IPS-20b (cell line): ENCODE results near the gene LTBP1.

Experiments
- H3K27ac ChIP-seq: one replicate; pipeline ENCODE4 v1.5.1; 2013; ENCODE audit warnings: low read length
- H3K27me3 ChIP-seq: 2 replicates; pipeline ENCODE4 v1.6.1; 2013; ENCODE audit warnings: mild to moderate bottlenecking, low read length, inconsistent platforms; ENCODE audit not compliant: insufficient read depth
- H3K36me3 ChIP-seq: 2 replicates; pipeline ENCODE4 v1.6.1; 2013; ENCODE audit warnings: low read depth, mild to moderate bottlenecking, inconsistent platforms, low read length, moderate library complexity; ENCODE audit not compliant: insufficient read depth
- H3K4me1 ChIP-seq: 2 replicates; pipeline ENCODE4 v1.6.1; 2013; ENCODE audit warnings: mild to moderate bottlenecking, control low read depth, inconsistent platforms, low read length, moderate library complexity; ENCODE audit not compliant: insufficient read depth
- H3K4me3 ChIP-seq: 2 replicates; pipeline ENCODE4 v1.5.1; 2013; ENCODE audit warnings: mild to moderate bottlenecking, low read length, inconsistent platforms
- H3K9ac ChIP-seq: 2 replicates; pipeline ENCODE4 v1.6.1; 2013; ENCODE audit warnings: low read depth, mild to moderate bottlenecking, inconsistent platforms, low read length, moderate library complexity
- H3K9me3 ChIP-seq: 2 replicates; pipeline ENCODE4 v1.6.1; 2013; ENCODE audit warnings: mild to moderate bottlenecking, low read depth, low read length, inconsistent platforms; ENCODE audit not compliant: insufficient read depth

Gene LTBP1

GRCh38 chr2:33215983-33216382, 269.2 kb downstream of the LTBP1 start:
- Histone ChIP-seq H3K27me3 (no peaks in the 10 kb centered on the region), H3K27ac (no peak overlapping the region)

GRCh38 chr2:33216508-33217182, 269.9 kb downstream of the LTBP1 start:
- Histone ChIP-seq H3K27me3 (no peaks in the 10 kb centered on the region), H3K27ac (no peak overlapping the region), H3K4me3 (no peak overlapping the region), H3K36me3 (no peaks in the 10 kb centered on the region), H3K4me1 (peaks cover 9% of the 10 kb centered on the region; the same call in 1 of the 2 replicates), H3K9me3 (no peaks in the 10 kb centered on the region), H3K9ac (no peak overlapping the region)

More at GRCh38 chr2:33215983-33216382, 269.2 kb downstream of the LTBP1 start:
- Histone ChIP-seq H3K9ac (no peak overlapping the region), H3K4me1 (peaks cover 9% of the 10 kb centered on the region; the same call in 1 of the 2 replicates), H3K4me3 (no peak overlapping the region), H3K36me3 (no peaks in the 10 kb centered on the region), H3K9me3 (no peaks in the 10 kb centered on the region)

GRCh38 chr2:33217406-33217805, 270.7 kb downstream of the LTBP1 start:
- no peaks in the 10 kb centered on the region for H3K36me3 ChIP-seq
- no peak overlapping the region for H3K4me3 ChIP-seq
- H3K4me1 ChIP-seq, result peaks cover 9% of the 10 kb centered on the region; the same call in 1 of the 2 replicates
- no peaks in the 10 kb centered on the region for H3K27me3 ChIP-seq
- H3K9ac ChIP-seq, result no peak overlapping the region
- no peak overlapping the region for H3K27ac ChIP-seq
- no peaks in the 10 kb centered on the region for H3K9me3 ChIP-seq

- no peak overlapping the region for H3K4me3 ChIP-seq
- H3K27me3 ChIP-seq, result no peaks in the 10 kb centered on the region
- H3K9me3 ChIP-seq, result no peaks in the 10 kb centered on the region
- H3K4me1 ChIP-seq, result peaks cover 9% of the 10 kb centered on the region; the same call in 1 of the 2 replicates
- H3K27ac ChIP-seq, result no peak overlapping the region
- H3K36me3 ChIP-seq, result no peaks in the 10 kb centered on the region
- no peak overlapping the region for H3K9ac ChIP-seq
Measured at GRCh38 chr2:33219114-33219513, 272.4 kb downstream of the LTBP1 start.

- no peaks in the 10 kb centered on the region for H3K36me3 ChIP-seq
Measured at GRCh38 chr2:33219850-33220275, 273.1 kb downstream of the LTBP1 start.

GRCh38 chr2:33220533-33220932, 273.8 kb downstream of the LTBP1 start:
- no peak overlapping the region for H3K9ac ChIP-seq

More at GRCh38 chr2:33219850-33220275, 273.1 kb downstream of the LTBP1 start:
- H3K27ac ChIP-seq, result no peak overlapping the region
- no peak overlapping the region for H3K4me3 ChIP-seq
- H3K9ac ChIP-seq, result no peak overlapping the region
- H3K27me3 ChIP-seq, result no peaks in the 10 kb centered on the region
- peaks cover 9% of the 10 kb centered on the region; the same call in 1 of the 2 replicates for H3K4me1 ChIP-seq
- H3K9me3 ChIP-seq, result no peaks in the 10 kb centered on the region

DNA sequence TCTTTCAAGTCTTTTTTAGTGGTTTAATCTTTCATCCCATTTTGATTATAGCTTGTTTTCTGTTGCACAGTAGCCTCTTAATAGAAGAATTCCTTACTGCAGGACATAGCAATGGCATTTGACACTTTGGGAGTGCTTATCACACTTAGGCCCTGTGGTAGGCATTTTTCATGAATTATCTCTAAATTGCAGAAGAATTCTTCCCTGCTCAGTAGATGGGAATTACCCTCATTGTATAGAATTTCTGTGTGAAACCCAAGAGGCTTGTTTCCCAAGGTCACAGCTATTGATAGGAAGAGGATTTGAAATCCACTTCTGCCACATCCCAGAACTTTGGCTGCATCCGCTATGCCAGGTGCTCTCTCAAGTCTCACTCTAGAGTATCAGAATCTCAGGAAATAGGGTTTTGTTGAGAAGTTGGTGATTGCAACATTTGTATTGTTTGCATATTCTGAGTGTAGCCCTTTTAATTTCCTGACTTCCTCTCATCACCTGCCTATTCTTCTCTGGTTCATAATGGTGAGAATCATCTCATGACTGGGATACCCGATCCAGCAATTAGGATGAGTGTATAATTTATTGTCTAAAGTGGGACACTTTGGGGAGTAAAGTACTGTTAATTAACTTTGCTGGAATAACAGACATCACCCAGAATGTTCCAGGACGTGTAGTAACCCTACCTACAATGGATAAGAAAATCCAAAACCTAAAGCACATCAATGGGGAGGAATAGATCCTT, 274.5 kb downstream of the LTBP1 start:
- Histone ChIP-seq H3K4me3 (no peak overlapping the region), H3K9ac (no peak overlapping the region), H3K9me3 (no peaks in the 10 kb centered on the region), H3K36me3 (no peaks in the 10 kb centered on the region), H3K27me3 (no peaks in the 10 kb centered on the region), H3K27ac (no peak overlapping the region), H3K4me1 (peaks cover 9% of the 10 kb centered on the region; the same call in 1 of the 2 replicates)

More at GRCh38 chr2:33220533-33220932, 273.8 kb downstream of the LTBP1 start:
- Histone ChIP-seq H3K4me1 (peaks cover 9% of the 10 kb centered on the region; the same call in 1 of the 2 replicates), H3K36me3 (no peaks in the 10 kb centered on the region), H3K4me3 (no peak overlapping the region), H3K9me3 (no peaks in the 10 kb centered on the region), H3K27ac (no peak overlapping the region), H3K27me3 (no peaks in the 10 kb centered on the region)

DNA sequence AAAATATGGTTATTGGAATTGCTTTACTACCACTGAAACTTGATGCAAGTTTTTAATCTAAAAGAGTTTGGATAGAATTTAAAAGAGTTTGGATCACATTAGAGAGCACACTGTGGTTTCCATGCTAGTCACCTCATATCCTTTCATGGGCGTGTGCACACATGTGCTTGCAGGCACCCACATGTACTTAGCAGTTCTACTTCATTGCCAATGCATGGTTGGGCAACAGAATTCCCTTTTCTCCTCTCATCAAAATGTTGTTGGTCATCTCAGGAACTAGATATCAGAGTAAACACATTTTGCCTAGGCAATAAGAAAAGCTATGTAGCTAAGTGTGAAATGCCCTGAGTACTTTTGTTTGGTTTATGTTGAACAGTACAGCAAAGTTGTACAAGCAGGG, 275.6 kb downstream of the LTBP1 start:
- Histone ChIP-seq H3K4me3 (no peak overlapping the region), H3K36me3 (no peaks in the 10 kb centered on the region), H3K27ac (no peak overlapping the region), H3K27me3 (no peaks in the 10 kb centered on the region), H3K9ac (no peak overlapping the region), H3K9me3 (no peaks in the 10 kb centered on the region), H3K4me1 (peaks cover 9% of the 10 kb centered on the region; the same call in 1 of the 2 replicates)

GRCh38 chr2:33223856-33224255, 277.1 kb downstream of the LTBP1 start:
- H3K4me3 ChIP-seq, result no peak overlapping the region
- no peak overlapping the region for H3K27ac ChIP-seq
- no peaks in the 10 kb centered on the region for H3K36me3 ChIP-seq

DNA sequence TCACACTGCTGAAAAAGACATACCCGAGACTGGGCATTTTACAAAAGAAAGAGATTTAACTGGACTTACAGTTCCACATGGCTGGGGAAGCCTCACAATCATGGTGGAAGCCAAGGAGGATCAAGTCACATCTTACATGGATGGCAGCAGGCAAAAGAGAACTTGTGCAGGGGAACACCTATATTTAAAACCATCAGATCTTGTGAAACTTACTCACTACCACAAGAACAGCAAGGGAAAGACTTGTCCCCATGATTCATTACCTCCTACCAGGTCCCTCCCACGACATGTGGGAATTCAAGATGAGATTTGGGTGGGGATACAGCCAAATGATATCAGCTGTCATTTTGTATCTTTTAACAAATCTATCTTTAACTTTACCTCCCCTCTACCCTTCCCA, 278.6 kb downstream of the LTBP1 start:
- peaks cover 5% of the 10 kb centered on the region; the same call in 1 of the 2 replicates for H3K4me1 ChIP-seq
- no peak overlapping the region for H3K27ac ChIP-seq
- no peak overlapping the region for H3K4me3 ChIP-seq
- no peaks in the 10 kb centered on the region for H3K9me3 ChIP-seq
- H3K27me3 ChIP-seq, result no peaks in the 10 kb centered on the region
- H3K9ac ChIP-seq, result no peak overlapping the region
- H3K36me3 ChIP-seq, result no peaks in the 10 kb centered on the region

More at GRCh38 chr2:33223856-33224255, 277.1 kb downstream of the LTBP1 start:
- H3K9me3 ChIP-seq, result no peaks in the 10 kb centered on the region
- peaks cover 9% of the 10 kb centered on the region; the same call in 1 of the 2 replicates for H3K4me1 ChIP-seq
- no peak overlapping the region for H3K9ac ChIP-seq
- no peaks in the 10 kb centered on the region for H3K27me3 ChIP-seq

- H3K4me3 ChIP-seq, result no peak overlapping the region
Measured at GRCh38 chr2:33226546-33226945, 279.8 kb downstream of the LTBP1 start.

GRCh38 chr2:33229646-33230045, 282.9 kb downstream of the LTBP1 start:
- Histone ChIP-seq H3K9ac (no peak overlapping the region), H3K27ac (no peak overlapping the region), H3K9me3 (no peaks in the 10 kb centered on the region)

More at GRCh38 chr2:33226546-33226945, 279.8 kb downstream of the LTBP1 start:
- Histone ChIP-seq H3K27ac (no peak overlapping the region), H3K27me3 (no peaks in the 10 kb centered on the region), H3K36me3 (no peaks in the 10 kb centered on the region), H3K9me3 (no peaks in the 10 kb centered on the region), H3K4me1 (no peaks in the 10 kb centered on the region), H3K9ac (no peak overlapping the region)

More at GRCh38 chr2:33229646-33230045, 282.9 kb downstream of the LTBP1 start:
- Histone ChIP-seq H3K4me3 (no peak overlapping the region), H3K36me3 (no peaks in the 10 kb centered on the region), H3K4me1 (no peaks in the 10 kb centered on the region), H3K27me3 (no peaks in the 10 kb centered on the region)
